Right lobe of liver (tissue), 6 donors: Measurements from ENCODE around the gene THOC7. TPM values are rescaled to one million over a fixed set of nuclear protein-coding genes. Genes with fewer than 3 reads are reported as not detected.
A peak's percentile ranks its signal among the peaks of the same experiment; 100 is the strongest.

Experiments used
- ATAC-seq, 4 donors: fragments of 200-7000 bp; cut with Tn5 transposase; one replicate each; pipeline ENCODE4 v1.9.1; 2020; ENCODE audit warnings: mild to moderate bottlenecking in 4 of 4, moderate library complexity in 4 of 4
- DNase-seq, 3 donors: peaks; one replicate each; pipeline ENCODE4 v3.0.0-alpha.2; 2020
- H3K27ac ChIP-seq, 3 donors: fragments of 200-600 bp; one replicate each; pipeline ENCODE4 v1.8.0; 2022
- H3K27me3 ChIP-seq, 2 donors: fragments of 200-600 bp; one replicate each; pipeline ENCODE4 v1.8.0; 2022
- H3K36me3 ChIP-seq, 4 donors: fragments of 200-600 bp; sonication (generic) in 1 of 4; one replicate each; pipeline versions ENCODE4 v1.5.1 to v1.8.0; 2017 to 2022; ENCODE audit warnings: control low read depth in 1 of 4
- H3K4me1 ChIP-seq, 4 donors: fragments of 200-600 bp; sonication (generic) in 1 of 4; one replicate each; pipeline versions ENCODE4 v1.5.1 to v1.8.0; 2017 to 2022; ENCODE audit warnings: control low read depth in 1 of 4
- H3K4me3 ChIP-seq, 3 donors: fragments of 200-600 bp; one replicate each; pipeline ENCODE4 v1.8.0; 2022
- H3K9me3 ChIP-seq, 4 donors: fragments of 200-600 bp; sonication (generic) in 1 of 4; one replicate each; pipeline versions ENCODE4 v1.5.1 to v1.8.0; 2017 to 2022; ENCODE audit warnings: control low read depth in 1 of 4
- CTCF ChIP-seq, 4 donors: fragments of 200-600 bp in 3 of 4; fragments of 450-650 bp in 1 of 4; IDR thresholded peaks; one replicate each; pipeline versions ENCODE4 v1.5.1 to v1.8.0; 2016 to 2022; ENCODE audit warnings: antibody characterized with exemption in 4 of 4, mild to moderate bottlenecking in 2 of 4
- POLR2A ChIP-seq: fragments of 450-650 bp; IDR thresholded peaks from one replicate; pipeline ENCODE4 v1.6.1; 2017; ENCODE audit warnings: antibody characterized with exemption, mild to moderate bottlenecking
- WGBS: methylation state at CpG from one replicate; pipeline ENCODE4 v1.1.6; 2018; ENCODE audit warnings: low coverage, low lambda C conversion rate; ENCODE audit not compliant: insufficient coverage; ENCODE audit errors: missing lambda C conversion rate; 5-methylcytosine and 5-hydroxymethylcytosine counted together
- intact Hi-C, 2 donors: fragments of 100-400 bp; cut with DNase I; formaldehyde crosslinking; loops; one replicate each; pipeline versions ENCODE4 v1.11.2 to v1.14.1; 2022
- total RNA-seq, 6 experiments: library from RNA; depleted of rRNA in 2 of 6; stranded (reverse); fragments of >200 nt in 2 of 6; fragmentation: NEBNext Ultra II Directional in 3 of 6; extraction: Animal tissue kit (Norgen Biotek cat#: 25700) in 3 of 6; gene quantifications; one replicate each; pipeline versions ENCODE4 v1.1.0 to v1.2.4, GENCODE V29; 2016 to 2023
- donor health status: DM: no; HTN: yes; CAD: no.
- donor health status: DM: no; HTN: no; CAD: no.
- donor health status: DM: no; HTN: no; CAD: no.
- donor health status: DM: no; HTN: yes; CAD: no.
- donor health status: DM: no; HTN: yes; CAD: no.

The THOC7 gene
- total RNA-seq, 6 experiments from 2014 or later = 21.8 to 38.8 (median 28.7) TPM

- Histone ChIP-seq H3K9me3 (no peaks in the 10 kb centered on the region), H3K4me1 (no peaks in the 10 kb centered on the region), H3K36me3 (peaks cover 0 to 25% (median 10%) of the 10 kb centered on the region in 4 donors), H3K4me3 (no peak overlapping the region), H3K27ac (no peak overlapping the region), H3K27me3 (no peaks in the 10 kb centered on the region)
- 89% methylated on average over 4 of the region's 6 CpGs for WGBS
- intact Hi-C loops = no loop called here
- DNase-seq = no peak
- no peak for TF ChIP-seq POLR2A
- TF ChIP-seq CTCF (IDR thresholded peaks at IDR 0.05) = no peak
- ATAC-seq = no peak
Observed at GRCh38 chr3:63830526-63830925, 33.1 kb downstream of the THOC7 start.

GRCh38 chr3:63824309-63824708 lies 39.3 kb downstream of the THOC7 start:
- TF ChIP-seq CTCF (IDR thresholded peaks at IDR 0.05) (no peak), POLR2A (no peak)
- ATAC-seq (no peak), DNase-seq (no peak)
- Histone ChIP-seq H3K4me3 (no peak overlapping the region), H3K27me3 (no peaks in the 10 kb centered on the region), H3K27ac (no peak overlapping the region), H3K9me3 (no peaks in the 10 kb centered on the region), H3K4me1 (no peaks in the 10 kb centered on the region), H3K36me3 (no peaks in the 10 kb centered on the region)
- WGBS = 85% methylated on average over 4 of the region's 4 CpGs
- intact Hi-C loops = no loop called here

- no peak for DNase-seq
- H3K4me1 ChIP-seq = no peaks in the 10 kb centered on the region
- intact Hi-C loops = loop anchor here (5.0 to 10.0 kb wide), 2 partner anchors 464 to 467 kb away; no protein-coding TSS in a partner anchor
- no peaks in the 10 kb centered on the region for H3K27me3 ChIP-seq
- no peak for TF ChIP-seq POLR2A
- no peak for TF ChIP-seq CTCF (IDR thresholded peaks at IDR 0.05)
- H3K27ac ChIP-seq = no peak within 1 kb of the TSS
- H3K36me3 ChIP-seq = no peaks in the 10 kb centered on the region
- no peak within 1 kb of the TSS for H3K4me3 ChIP-seq
- ATAC-seq = no peak
- H3K9me3 ChIP-seq = no peaks in the 10 kb centered on the region
- WGBS = 100% methylated on average over 1 of the region's 1 CpG
Observed at GRCh38 chr3:63819151-63819398, 44.5 kb downstream of the THOC7 start, which contains the start of gene C3orf49. TSS of gene C3orf49 (plus strand) at chr3:63819299. CDS start at chr3:63819472, 173 bp downstream.

- ATAC-seq (peak; percentile 76 to 91 (median 88)), DNase-seq (peak in 2 of 3 donors; percentile 23 to 56)
- TF ChIP-seq CTCF (IDR thresholded peaks at IDR 0.05) (peak; percentile 85 to 91 (median 89)), POLR2A (no peak)
- Histone ChIP-seq H3K4me1 (no peaks in the 10 kb centered on the region), H3K36me3 (no peaks in the 10 kb centered on the region), H3K27me3 (no peaks in the 10 kb centered on the region), H3K9me3 (no peaks in the 10 kb centered on the region), H3K27ac (no peak overlapping the region), H3K4me3 (no peak overlapping the region)
- 31% methylated on average over 10 of the region's 10 CpGs for WGBS
- intact Hi-C loops = loop anchor here (5.0 to 10.0 kb wide), 2 partner anchors 464 to 466 kb away; no protein-coding TSS in a partner anchor
Observed at GRCh38 chr3:63818282-63819150, 45.1 kb downstream of the THOC7 start.
